Stimulated activated CD8-positive, alpha-beta memory T cell treated with anti-CD3 and anti-CD28 coated beads, Interleukin-12 subunit alpha, Interleukin-12 subunit beta, amount 100 ng/mL, for 4 hours (primary cell): Measurements from ENCODE around the gene ZFPL1.
"Not testable (repeated sequence)": the region's sequence is repeated elsewhere in the genome, so short reads cannot be mapped to it uniquely, and the experiment has no call there.

Experiments
- DNase-seq: peaks from one replicate; pipeline ENCODE4 v3.0.0-alpha.2; 2020; ENCODE audit warnings: low read depth

ZFPL1 gene

GRCh38 chr11:65114538-65115171 is 30.6 kb downstream of the ZFPL1 start:
- no peak for DNase-seq

GRCh38 chr11:65115361-65116082 is 31.5 kb downstream of the ZFPL1 start:
- no peak for DNase-seq

- DNase-seq = no peak
Measured at GRCh38 chr11:65116370-65117205, 32.6 kb downstream of the ZFPL1 start.

GRCh38 chr11:65117206-65118096 is 33.4 kb downstream of the ZFPL1 start, which contains the start of gene ZNHIT2:
ZNHIT2 (minus strand) TSS chr11:65117701; CDS start chr11:65117653, 48 bp downstream.
- peak; percentile 100 for DNase-seq

GRCh38 chr11:65118097-65118837 is 34.2 kb downstream of the ZFPL1 start:
- no peak for DNase-seq

- DNase-seq = not testable (repeated sequence)
Measured at GRCh38 chr11:65118891-65119669, 35.1 kb downstream of the ZFPL1 start.

GRCh38 chr11:65119670-65119995 is 35.6 kb downstream of the ZFPL1 start:
- no peak for DNase-seq

- no peak for DNase-seq
Measured at GRCh38 chr11:65120831-65121230, 36.8 kb downstream of the ZFPL1 start.

GRCh38 chr11:65121447-65121864 is 37.4 kb downstream of the ZFPL1 start:
- no peak for DNase-seq

GRCh38 chr11:65121865-65122696 is 38.1 kb downstream of the ZFPL1 start, which contains the start of the genes FAU and MRPL49:
FAU (minus strand) TSS chr11:65122134; CDS start chr11:65121813, 321 bp downstream.
MRPL49 (plus strand) TSS chr11:65122321; CDS start chr11:65122347, 26 bp downstream.
- peak; percentile 97 for DNase-seq

GRCh38 chr11:65124480-65125196 is 40.6 kb downstream of the ZFPL1 start:
- no peak for DNase-seq

GRCh38 chr11:65125197-65126056 is 41.4 kb downstream of the ZFPL1 start:
- no peak for DNase-seq

GRCh38 chr11:65126624-65127274 is 42.7 kb downstream of the ZFPL1 start:
- DNase-seq = no peak

GRCh38 chr11:65127473-65128181 is 43.6 kb downstream of the ZFPL1 start:
- DNase-seq = no peak

- DNase-seq = no peak
Measured at GRCh38 chr11:65128182-65129145, 44.4 kb downstream of the ZFPL1 start.
